Breast epithelium (tissue), 4 donors: ENCODE data around the gene INSC. TPM values are rescaled to one million over a fixed set of nuclear protein-coding genes. Genes with fewer than 3 reads are reported as not detected.

ENCODE experiments used
- DNase-seq, 2 donors: peaks; one replicate each; pipeline ENCODE4 v3.0.0-alpha.2; 2019; ENCODE audit warnings: low spot score in 2 of 2
- H3K27ac ChIP-seq, 2 donors: fragments of 200-600 bp; sonication (generic) in 1 of 2; one replicate each; pipeline ENCODE4 v1.5.1; 2016 to 2019; ENCODE audit warnings: mild to moderate bottlenecking in 1 of 2
- H3K27me3 ChIP-seq, 2 donors: fragments of 200-600 bp; sonication (generic) in 1 of 2; one replicate each; pipeline versions ENCODE4 v1.5.1 to v1.6.0; 2017 to 2019; ENCODE audit warnings: control low read depth in 1 of 2, mild to moderate bottlenecking in 1 of 2
- H3K36me3 ChIP-seq: fragments of 200-600 bp; one replicate; pipeline ENCODE4 v1.5.1; 2019
- H3K4me1 ChIP-seq, 2 donors: fragments of 200-600 bp; sonication (generic); one replicate each; pipeline ENCODE4 v1.5.1; 2016 to 2019; ENCODE audit warnings: control low read depth in 1 of 2
- H3K4me3 ChIP-seq, 3 donors: fragments of 200-600 bp; sonication (generic); 1 replicate in 2 of 3; 2 replicates in 1 of 3; pipeline ENCODE4 v1.5.1; 2016 to 2019; ENCODE audit warnings: mild to moderate bottlenecking in 3 of 3, moderate library complexity in 2 of 3
- H3K9me3 ChIP-seq, 2 donors: fragments of 200-600 bp; sonication (generic) in 1 of 2; one replicate each; pipeline ENCODE4 v1.5.1; 2016 to 2019; ENCODE audit warnings: control low read depth in 1 of 2
- POLR2A ChIP-seq: fragments of 450-650 bp; IDR thresholded peaks from one replicate; pipeline ENCODE4 v1.6.1; 2016; ENCODE audit warnings: antibody characterized with exemption, mild to moderate bottlenecking, moderate library complexity
- POLR2AphosphoS5 ChIP-seq, 3 donors: sonication (generic); formaldehyde crosslinking; IDR thresholded peaks; one replicate each; pipeline ENCODE4 v1.6.1; 2017; ENCODE audit warnings: antibody characterized with exemption in 3 of 3
- intact Hi-C: fragments of 100-400 bp; cut with DNase I; formaldehyde crosslinking; loops from one replicate; pipeline ENCODE4 v1.15.1; 2023; ENCODE audit warnings: low total_unique reads
- total RNA-seq, 3 donors: library from RNA; depleted of rRNA; stranded (reverse); fragments of >200 nt; gene quantifications; one replicate each; pipeline ENCODE4 v1.1.0, GENCODE V29; 2016
- TF ChIP-seq, protein P1 (sequence below), 3 donors: fragments of 450-650 bp; IDR thresholded peaks; one replicate each; pipeline ENCODE4 v1.5.1; 2016 to 2017; ENCODE audit warnings: antibody characterized with exemption in 3 of 3, mild to moderate bottlenecking in 3 of 3, moderate library complexity in 3 of 3

Gene INSC
- total RNA-seq, 3 donors from 2014 or later: 0.33 to 0.88 TPM; not detected in 1

DNA sequence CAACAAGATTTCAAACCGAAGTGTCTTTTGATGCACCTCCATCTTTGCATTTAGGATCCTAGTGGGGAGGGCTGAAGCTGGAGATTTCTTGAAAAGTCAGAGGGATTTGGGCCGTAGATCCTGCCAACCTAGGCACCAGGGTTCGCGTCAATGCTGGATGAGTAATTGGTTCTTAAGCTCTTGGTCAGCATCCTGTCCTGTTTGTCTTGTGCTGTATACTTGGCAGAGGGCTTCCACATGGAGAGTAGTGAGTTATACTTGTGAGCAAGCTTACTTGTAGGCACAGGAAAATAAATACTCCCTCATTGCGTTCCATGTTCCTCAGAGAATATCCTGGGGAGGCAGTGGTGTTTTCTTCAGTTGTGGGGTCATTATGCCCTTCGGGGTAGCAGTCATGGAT is 12.6 kb downstream of the INSC start:
- Histone ChIP-seq H3K4me1 (no peaks in the 10 kb centered on the region), H3K27me3 (no peaks in the 10 kb centered on the region), H3K27ac (no peak overlapping the region), H3K9me3 (no peaks in the 10 kb centered on the region), H3K36me3 (no peaks in the 10 kb centered on the region), H3K4me3 (no peak overlapping the region)
- TF ChIP-seq, protein P1, sequence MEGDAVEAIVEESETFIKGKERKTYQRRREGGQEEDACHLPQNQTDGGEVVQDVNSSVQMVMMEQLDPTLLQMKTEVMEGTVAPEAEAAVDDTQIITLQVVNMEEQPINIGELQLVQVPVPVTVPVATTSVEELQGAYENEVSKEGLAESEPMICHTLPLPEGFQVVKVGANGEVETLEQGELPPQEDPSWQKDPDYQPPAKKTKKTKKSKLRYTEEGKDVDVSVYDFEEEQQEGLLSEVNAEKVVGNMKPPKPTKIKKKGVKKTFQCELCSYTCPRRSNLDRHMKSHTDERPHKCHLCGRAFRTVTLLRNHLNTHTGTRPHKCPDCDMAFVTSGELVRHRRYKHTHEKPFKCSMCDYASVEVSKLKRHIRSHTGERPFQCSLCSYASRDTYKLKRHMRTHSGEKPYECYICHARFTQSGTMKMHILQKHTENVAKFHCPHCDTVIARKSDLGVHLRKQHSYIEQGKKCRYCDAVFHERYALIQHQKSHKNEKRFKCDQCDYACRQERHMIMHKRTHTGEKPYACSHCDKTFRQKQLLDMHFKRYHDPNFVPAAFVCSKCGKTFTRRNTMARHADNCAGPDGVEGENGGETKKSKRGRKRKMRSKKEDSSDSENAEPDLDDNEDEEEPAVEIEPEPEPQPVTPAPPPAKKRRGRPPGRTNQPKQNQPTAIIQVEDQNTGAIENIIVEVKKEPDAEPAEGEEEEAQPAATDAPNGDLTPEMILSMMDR (IDR thresholded peaks at IDR 0.05): no peak
- TF ChIP-seq POLR2A (no peak), POLR2AphosphoS5 (IDR thresholded peaks at IDR 0.05) (no peak)
- intact Hi-C loops: no loop called here
- DNase-seq: no peak

DNA sequence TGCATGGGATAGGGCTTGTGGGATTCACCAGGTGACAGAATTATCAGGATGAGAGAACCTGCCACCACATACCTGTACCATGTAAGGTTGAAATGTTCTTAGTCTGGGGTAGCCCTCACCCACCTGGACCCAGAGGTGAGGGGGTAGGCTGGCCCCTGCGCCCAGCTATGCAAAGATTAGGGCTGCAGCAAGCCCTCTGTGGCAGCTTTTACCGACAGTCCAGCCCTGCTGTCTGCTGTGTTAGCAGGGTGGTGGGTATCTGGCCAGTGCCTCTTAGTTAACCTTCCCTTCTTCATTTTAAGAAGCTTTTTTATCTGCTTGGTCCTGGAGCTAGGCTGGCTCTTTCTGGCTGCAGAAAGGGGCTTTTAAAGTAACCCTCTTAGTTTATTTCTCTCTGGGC is 13.9 kb downstream of the INSC start:
- Histone ChIP-seq H3K4me3 (no peak overlapping the region), H3K4me1 (no peaks in the 10 kb centered on the region), H3K27ac (no peak overlapping the region), H3K9me3 (no peaks in the 10 kb centered on the region), H3K36me3 (no peaks in the 10 kb centered on the region), H3K27me3 (no peaks in the 10 kb centered on the region)
- no peak for DNase-seq
- TF ChIP-seq POLR2A (no peak), POLR2AphosphoS5 (IDR thresholded peaks at IDR 0.05) (no peak)
- TF ChIP-seq, protein P1 (IDR thresholded peaks at IDR 0.05): no peak
- intact Hi-C loops: no loop called here

DNA sequence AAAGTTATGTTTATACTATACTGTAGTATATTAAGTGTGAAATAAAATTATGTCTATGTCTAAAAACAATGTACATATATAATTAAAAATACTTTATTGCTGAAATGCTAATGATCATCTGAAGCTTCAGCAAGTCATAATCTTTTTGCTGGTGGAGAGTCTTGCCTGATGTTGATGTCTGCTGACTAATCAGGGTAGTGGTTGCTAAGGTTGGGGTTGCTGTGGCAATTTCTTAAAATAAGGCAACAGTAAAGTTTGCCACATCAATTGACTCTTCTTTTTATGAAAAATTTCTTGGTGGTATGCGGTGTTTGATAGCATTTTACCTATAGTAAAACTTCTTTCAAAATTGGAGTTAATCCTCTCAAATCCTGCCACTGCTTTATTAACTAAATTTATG is 21.4 kb downstream of the INSC start:
- intact Hi-C loops: no loop called here
- no peak overlapping the region for H3K4me3 ChIP-seq
- no peaks in the 10 kb centered on the region for H3K4me1 ChIP-seq
- DNase-seq: no peak
- no peak overlapping the region for H3K27ac ChIP-seq
- no peaks in the 10 kb centered on the region for H3K9me3 ChIP-seq
- TF ChIP-seq POLR2AphosphoS5 (IDR thresholded peaks at IDR 0.05) (no peak), POLR2A (no peak)
- TF ChIP-seq, protein P1 (IDR thresholded peaks at IDR 0.05): no peak
- no peaks in the 10 kb centered on the region for H3K36me3 ChIP-seq
- no peaks in the 10 kb centered on the region for H3K27me3 ChIP-seq

DNA sequence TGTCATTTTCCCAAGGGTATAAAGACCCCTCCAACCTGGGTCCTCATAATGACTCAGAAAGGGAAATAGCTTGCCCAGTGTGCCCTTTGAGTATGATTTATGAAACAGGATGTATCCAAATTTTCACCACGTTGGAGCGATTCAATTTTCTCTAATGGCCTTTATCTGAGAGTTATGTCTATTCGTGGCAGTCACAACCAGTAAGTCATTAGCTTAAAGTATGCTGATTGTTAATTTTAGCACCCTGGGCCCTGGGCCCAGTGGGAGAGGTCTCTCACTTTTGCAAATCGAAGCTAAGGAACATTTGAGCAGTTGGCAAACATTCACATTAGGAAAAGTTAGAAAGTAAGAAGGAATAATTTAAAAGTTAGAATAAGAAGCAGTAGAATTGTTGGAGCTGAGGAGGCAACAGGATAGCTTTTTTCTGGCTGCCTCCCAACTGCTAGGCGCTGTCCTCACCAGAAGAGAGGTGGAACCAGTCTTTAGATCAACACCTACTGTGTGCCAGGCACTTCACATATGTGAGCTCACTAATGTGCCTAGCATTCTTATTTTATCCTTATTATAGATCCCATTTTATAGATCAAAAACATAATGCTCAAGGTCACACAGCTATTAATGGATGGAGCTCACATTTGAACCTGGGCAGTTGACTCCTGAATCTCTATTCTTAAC is 24.5 kb downstream of the INSC start:
- intact Hi-C loops: no loop called here
- DNase-seq: no peak
- TF ChIP-seq POLR2A: no peak
- TF ChIP-seq, protein P1 (IDR thresholded peaks at IDR 0.05): no peak
- TF ChIP-seq POLR2AphosphoS5 (IDR thresholded peaks at IDR 0.05): no peak
- no peak overlapping the region for H3K4me3 ChIP-seq
- H3K27me3 ChIP-seq: no peaks in the 10 kb centered on the region
- H3K9me3 ChIP-seq: no peaks in the 10 kb centered on the region
- H3K4me1 ChIP-seq: no peaks in the 10 kb centered on the region
- H3K27ac ChIP-seq: peak overlapping the region in 1 of 2 donors; percentile 68
- H3K36me3 ChIP-seq: no peaks in the 10 kb centered on the region

DNA sequence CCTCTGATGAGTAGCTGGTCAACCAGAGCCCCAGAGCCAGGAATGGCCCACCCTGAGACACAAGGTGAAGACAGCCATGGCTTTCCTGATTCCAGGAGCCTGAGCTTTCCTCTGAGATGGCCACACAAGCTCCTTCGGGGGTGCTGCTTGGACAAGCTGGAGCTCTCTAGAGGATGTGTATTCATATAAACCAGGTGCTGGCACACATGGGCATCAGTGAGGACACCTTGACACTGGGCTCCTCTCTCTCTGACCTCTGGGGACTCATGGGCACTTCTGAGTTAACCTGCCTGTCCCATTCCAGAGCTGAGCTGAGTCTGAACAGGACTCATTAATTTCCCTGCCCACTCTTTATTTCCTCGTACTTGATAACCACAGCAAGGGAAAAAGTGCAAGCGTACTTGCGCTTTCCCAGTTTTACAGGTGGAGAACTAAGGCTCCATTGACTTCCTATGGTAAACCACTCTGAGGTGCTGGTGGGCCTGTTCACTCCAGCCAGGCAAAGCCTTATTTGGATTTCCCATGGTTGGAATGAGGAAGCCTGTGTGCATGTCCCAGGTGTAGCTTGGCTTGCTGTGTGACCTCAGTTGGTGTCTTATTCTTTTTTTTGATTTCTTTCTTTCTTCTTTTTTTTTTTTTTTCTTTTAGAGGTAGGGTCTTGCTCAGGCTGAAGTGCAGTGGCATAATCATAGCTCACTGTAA is 25.4 kb downstream of the INSC start:
- no peak overlapping the region for H3K4me3 ChIP-seq
- no peaks in the 10 kb centered on the region for H3K27me3 ChIP-seq
- H3K36me3 ChIP-seq: no peaks in the 10 kb centered on the region
- TF ChIP-seq POLR2A (no peak), POLR2AphosphoS5 (IDR thresholded peaks at IDR 0.05) (no peak)
- TF ChIP-seq, protein P1 (IDR thresholded peaks at IDR 0.05): no peak
- H3K9me3 ChIP-seq: no peaks in the 10 kb centered on the region
- H3K27ac ChIP-seq: peak overlapping the region; percentile 9 to 68
- peak in 1 of 2 donors; percentile 42 for DNase-seq
- intact Hi-C loops: no loop called here
- H3K4me1 ChIP-seq: no peaks in the 10 kb centered on the region
